Esophagus squamous epithelium (tissue), 5 donors: ENCODE data around the gene UAP1L1. TPM values are rescaled to one million over a fixed set of nuclear protein-coding genes. Genes with fewer than 3 reads are reported as not detected.

ENCODE experiments used
- DNase-seq: peaks from one replicate; lab custom pipeline; 2025; lab: John Stamatoyannopoulos, UW
- H3K27ac ChIP-seq, 4 donors: fragments of 200-600 bp; sonication (generic); one replicate each; pipeline ENCODE4 v1.5.1; 2016 to 2019; ENCODE audit warnings: mild to moderate bottlenecking in 1 of 4
- H3K27me3 ChIP-seq, 4 donors: fragments of 200-600 bp; sonication (generic); 1 replicate in 3 of 4; 2 replicates in 1 of 4; pipeline versions ENCODE4 v1.5.1 to v1.6.0; 2017 to 2021; ENCODE audit warnings: antibody characterized with exemption in 1 of 4
- H3K36me3 ChIP-seq, 3 donors: fragments of 200-600 bp; sonication (generic); one replicate each; pipeline ENCODE4 v1.5.1; 2016 to 2019
- H3K4me1 ChIP-seq, 3 donors: fragments of 200-600 bp; sonication (generic); one replicate each; pipeline ENCODE4 v1.5.1; 2017 to 2019
- H3K4me3 ChIP-seq, 4 donors: fragments of 200-600 bp; sonication (generic); 1 replicate in 3 of 4; 2 replicates in 1 of 4; pipeline ENCODE4 v1.5.1; 2016 to 2019; ENCODE audit warnings: mild to moderate bottlenecking in 2 of 4, moderate library complexity in 1 of 4
- H3K9me3 ChIP-seq, 3 donors: fragments of 200-600 bp; sonication (generic); one replicate each; pipeline ENCODE4 v1.5.1; 2016 to 2019
- CTCF ChIP-seq, 6 experiments: fragments of 450-650 bp in 4 of 6; fragments of 200-600 bp in 2 of 6; sonication (generic) in 2 of 6; IDR thresholded peaks; one replicate each; pipeline ENCODE4 v1.5.1; 2016 to 2019; ENCODE audit warnings: antibody characterized with exemption in 6 of 6, mild to moderate bottlenecking in 4 of 6, moderate library complexity in 4 of 6
- POLR2A ChIP-seq, 4 donors: fragments of 450-650 bp; IDR thresholded peaks; one replicate each; pipeline ENCODE4 v1.6.1; 2017; ENCODE audit warnings: antibody characterized with exemption in 4 of 4, mild to moderate bottlenecking in 4 of 4, moderate library complexity in 3 of 4
- WGBS, 2 donors: methylation state at CpG; one replicate each; pipeline ENCODE4 v1.1.5; 2018; 5-methylcytosine and 5-hydroxymethylcytosine counted together
- intact Hi-C: fragments of 100-400 bp; cut with DNase I; formaldehyde crosslinking; loops from one replicate; pipeline ENCODE4 v1.15.0; 2022
- total RNA-seq, 4 donors: library from RNA; depleted of rRNA; stranded (reverse); fragments of >200 nt; gene quantifications; one replicate each; pipeline ENCODE4 v1.1.0, GENCODE V29; 2016
- donor health status: DM: yes; HTN: yes; CAD: no.

The UAP1L1 gene
- total RNA-seq, 4 donors from 2014 or later = 2.2 to 4.7 (median 3.7) TPM

- Histone ChIP-seq H3K4me1 (peaks cover 11 to 48% (median 11%) of the 10 kb centered on the region in 3 donors), H3K27ac (no peak overlapping the region), H3K4me3 (no peak overlapping the region), H3K36me3 (no peaks in the 10 kb centered on the region), H3K9me3 (no peaks in the 10 kb centered on the region), H3K27me3 (peaks cover 0 to 15% (median 0%) of the 10 kb centered on the region in 4 donors)
- TF ChIP-seq POLR2A (IDR thresholded peaks at IDR 0.05) (no peak), CTCF (IDR thresholded peaks at IDR 0.05) (peak; percentile 92 to 100 (median 96))
- no peak for DNase-seq
- WGBS, 2 donors = 52 to 60% methylated on average over 4 to 11 of the region's 55 CpGs
- intact Hi-C loops = no loop called here
Measured at GRCh38 chr9:137064027-137064879, 13.1 kb upstream of the UAP1L1 start.

- TF ChIP-seq POLR2A (IDR thresholded peaks at IDR 0.05) = no peak
- no peak for TF ChIP-seq CTCF (IDR thresholded peaks at IDR 0.05)
- Histone ChIP-seq H3K27ac (no peak overlapping the region), H3K9me3 (no peaks in the 10 kb centered on the region), H3K36me3 (no peaks in the 10 kb centered on the region), H3K27me3 (peaks cover 0 to 21% (median 0%) of the 10 kb centered on the region in 4 donors), H3K4me3 (no peak overlapping the region), H3K4me1 (peaks cover 15 to 54% (median 17%) of the 10 kb centered on the region in 3 donors)
- intact Hi-C loops = no loop called here
- no peak for DNase-seq
- 60 to 90% methylated on average over 1 to 5 of the region's 12 CpGs for WGBS, 2 donors
Measured at GRCh38 chr9:137064880-137065164, 12.5 kb upstream of the UAP1L1 start.

- H3K4me1 ChIP-seq = peaks cover 15 to 60% (median 21%) of the 10 kb centered on the region in 3 donors
- DNase-seq = no peak
- no peak overlapping the region for H3K4me3 ChIP-seq
- no peaks in the 10 kb centered on the region for H3K9me3 ChIP-seq
- H3K27ac ChIP-seq = no peak overlapping the region
- no peak for TF ChIP-seq CTCF (IDR thresholded peaks at IDR 0.05)
- TF ChIP-seq POLR2A (IDR thresholded peaks at IDR 0.05) = no peak
- 79 to 81% methylated on average over 4 to 13 of the region's 23 CpGs for WGBS, 2 donors
- H3K36me3 ChIP-seq = no peaks in the 10 kb centered on the region
- intact Hi-C loops = no loop called here
- H3K27me3 ChIP-seq = peaks cover 0 to 23% (median 0%) of the 10 kb centered on the region in 4 donors
Measured at GRCh38 chr9:137065336-137065967, 11.9 kb upstream of the UAP1L1 start.

- Histone ChIP-seq H3K36me3 (no peaks in the 10 kb centered on the region), H3K9me3 (no peaks in the 10 kb centered on the region), H3K27ac (no peak overlapping the region), H3K4me3 (no peak overlapping the region), H3K27me3 (peaks cover 0 to 23% (median 0%) of the 10 kb centered on the region in 4 donors), H3K4me1 (peaks cover 23 to 68% (median 28%) of the 10 kb centered on the region in 3 donors)
- WGBS, 2 donors = 84% methylated on average over 23 of the region's 26 CpGs; no CpG with 5 or more reads in 1 of the 2 donors
- TF ChIP-seq CTCF (IDR thresholded peaks at IDR 0.05) = no peak
- no peak for TF ChIP-seq POLR2A (IDR thresholded peaks at IDR 0.05)
- DNase-seq = no peak
- intact Hi-C loops = no loop called here
Measured at GRCh38 chr9:137066096-137066861, 11.0 kb upstream of the UAP1L1 start.
